ENCODE results near the gene ADAM8.
"Not testable (repeated sequence)": the region's sequence is repeated elsewhere in the genome, so short reads cannot be mapped to it uniquely, and the experiment has no call there.

Gene ADAM8

DNA sequence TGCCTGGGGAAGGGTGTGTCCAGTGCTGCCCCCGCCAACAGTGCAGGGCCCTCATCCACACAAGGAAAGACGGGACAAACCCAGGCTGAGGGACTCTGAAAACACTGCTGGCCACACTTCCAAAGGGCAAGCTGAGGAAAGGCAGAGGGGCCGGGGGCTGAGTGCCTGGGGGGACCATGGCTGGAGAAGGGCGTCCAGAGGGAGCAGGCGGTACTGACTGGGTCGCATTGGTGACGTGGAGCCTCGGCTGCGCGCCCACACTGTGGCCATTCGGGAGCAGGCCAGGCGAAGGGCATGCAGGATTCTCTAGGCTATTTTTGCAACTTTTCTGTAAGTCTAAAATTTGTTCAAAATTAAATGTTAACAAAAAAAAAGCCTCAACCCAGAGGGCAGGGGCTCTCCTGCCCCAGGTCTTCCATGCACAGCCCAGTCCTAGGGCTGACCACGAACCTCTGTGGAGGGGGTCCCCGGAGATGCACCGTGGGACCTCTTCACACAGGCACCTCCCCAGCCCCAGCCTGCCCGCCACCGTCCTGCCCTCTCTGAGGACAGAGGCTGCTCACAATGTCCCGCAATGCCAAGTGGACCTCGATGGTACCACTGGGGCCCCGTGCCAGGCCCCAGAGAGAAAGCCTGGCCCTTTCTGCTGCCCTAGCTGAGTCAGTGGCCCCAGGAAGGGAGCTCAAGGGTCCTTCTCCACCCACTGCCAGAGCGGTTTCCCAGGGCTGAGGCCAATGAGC, 10.4 kb downstream of the ADAM8 start:
- DNase-seq: no peak

DNA sequence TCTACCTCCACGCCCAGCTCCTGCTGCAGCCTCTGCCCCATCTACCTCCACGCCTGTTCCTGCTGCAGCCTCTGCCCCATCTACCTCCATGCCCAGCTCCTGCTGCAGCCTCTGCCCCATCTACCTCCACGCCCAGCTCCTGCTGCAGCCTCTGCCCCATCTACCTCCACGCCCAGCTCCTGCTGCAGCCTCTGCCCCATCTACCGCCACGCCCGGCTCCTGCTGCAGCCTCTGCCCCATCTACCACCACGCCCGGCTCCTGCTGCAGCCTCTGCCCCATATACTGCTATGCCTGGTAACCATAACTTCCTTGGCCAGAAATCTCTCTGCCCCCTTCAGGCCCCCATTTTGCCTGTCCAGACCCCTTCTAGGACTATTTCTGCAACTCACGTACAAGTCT, 11.6 kb downstream of the ADAM8 start:
- DNase-seq: not testable (repeated sequence)

DNA sequence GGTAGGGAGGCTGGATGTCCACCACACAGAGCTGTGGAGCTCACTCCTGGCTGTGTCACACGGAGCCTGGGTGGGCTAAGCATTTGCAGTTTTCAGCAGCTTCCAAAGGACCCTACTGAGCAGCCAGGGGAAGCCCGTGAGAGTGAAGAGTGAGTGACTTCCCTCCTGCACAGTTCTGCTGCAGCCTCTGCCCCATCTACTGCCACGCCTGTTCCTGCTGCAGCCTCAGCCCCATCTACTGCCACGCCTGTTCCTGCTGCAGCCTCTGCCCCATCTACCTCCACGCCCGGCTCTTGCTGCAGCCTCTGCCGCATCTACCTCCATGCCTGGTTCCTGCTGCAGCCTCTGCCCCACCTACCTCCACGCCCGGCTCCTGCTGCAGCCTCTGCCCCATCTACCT, 12.2 kb downstream of the ADAM8 start:
- DNase-seq: no peak

DNA sequence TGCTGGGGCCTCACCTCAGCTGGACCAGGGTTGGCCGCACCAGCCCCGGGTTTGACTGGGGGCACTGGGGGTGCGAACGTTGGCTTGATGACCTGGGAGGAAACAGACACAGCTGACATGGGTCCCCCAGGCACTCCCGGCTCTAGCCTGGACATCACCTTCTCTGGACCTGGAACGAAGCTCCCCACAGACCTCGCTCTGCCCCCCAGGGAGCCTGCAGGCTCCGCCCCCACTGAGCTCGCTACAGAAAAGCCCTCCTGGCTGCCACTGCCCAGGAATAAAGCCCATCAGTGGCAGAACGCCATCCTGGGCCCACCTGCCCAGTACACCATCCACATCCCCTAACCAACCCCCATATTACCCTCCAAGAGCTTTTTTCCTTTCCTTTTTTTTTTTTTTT, 13.0 kb downstream of the ADAM8 start:
- no peak for DNase-seq

DNA sequence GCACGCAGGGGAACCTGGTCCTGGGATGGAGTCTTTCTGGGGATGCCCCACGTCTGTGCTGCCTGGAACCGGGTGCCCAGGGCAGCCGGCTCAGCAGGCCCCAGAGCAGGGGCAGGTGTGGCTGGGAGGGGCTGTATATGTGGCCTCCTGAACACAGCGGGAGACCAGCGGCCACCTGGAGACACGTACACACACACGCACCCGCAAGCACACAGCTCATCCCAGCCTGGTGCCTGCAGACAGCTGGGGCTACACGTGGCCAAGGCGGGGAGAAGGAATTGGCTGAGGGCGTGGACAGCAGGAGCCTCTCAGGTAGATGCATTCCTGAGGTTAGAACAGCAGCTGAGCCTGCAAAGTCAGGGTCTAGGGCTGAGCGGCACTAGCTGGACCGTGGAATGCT, 14.0 kb downstream of the ADAM8 start:
- DNase-seq: no peak

DNA sequence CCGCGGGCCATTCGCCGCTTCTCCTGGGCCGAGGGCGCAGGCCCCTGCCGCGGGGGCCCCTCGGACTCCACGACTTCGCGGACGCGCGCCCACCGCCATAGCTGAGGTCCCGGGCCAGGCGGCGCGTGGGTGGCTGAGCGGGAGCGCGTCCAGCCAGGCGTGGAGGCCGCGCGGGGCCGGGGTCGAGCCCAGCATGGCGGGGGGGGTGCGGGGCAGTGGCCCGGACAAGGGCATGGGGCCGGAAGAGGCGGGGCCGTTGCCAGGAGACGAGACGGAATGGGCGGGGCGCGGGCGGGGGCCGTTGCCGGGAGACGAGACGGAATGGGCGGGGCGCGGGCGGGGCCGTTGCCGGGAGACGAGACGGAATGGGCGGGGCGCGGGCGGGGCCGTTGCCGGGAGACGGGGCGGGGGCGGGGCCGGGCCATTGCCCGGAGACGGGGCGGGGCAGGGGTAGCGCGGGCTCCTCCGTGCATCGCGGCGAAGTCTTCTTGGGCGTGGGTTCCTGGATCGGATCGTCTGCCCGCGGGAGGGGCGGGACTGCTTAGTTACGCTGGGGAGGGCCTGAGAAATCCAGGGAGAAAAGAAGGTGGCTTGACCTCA, 14.8 kb downstream of the ADAM8 start:
- DNase-seq: peak; percentile 81

DNA sequence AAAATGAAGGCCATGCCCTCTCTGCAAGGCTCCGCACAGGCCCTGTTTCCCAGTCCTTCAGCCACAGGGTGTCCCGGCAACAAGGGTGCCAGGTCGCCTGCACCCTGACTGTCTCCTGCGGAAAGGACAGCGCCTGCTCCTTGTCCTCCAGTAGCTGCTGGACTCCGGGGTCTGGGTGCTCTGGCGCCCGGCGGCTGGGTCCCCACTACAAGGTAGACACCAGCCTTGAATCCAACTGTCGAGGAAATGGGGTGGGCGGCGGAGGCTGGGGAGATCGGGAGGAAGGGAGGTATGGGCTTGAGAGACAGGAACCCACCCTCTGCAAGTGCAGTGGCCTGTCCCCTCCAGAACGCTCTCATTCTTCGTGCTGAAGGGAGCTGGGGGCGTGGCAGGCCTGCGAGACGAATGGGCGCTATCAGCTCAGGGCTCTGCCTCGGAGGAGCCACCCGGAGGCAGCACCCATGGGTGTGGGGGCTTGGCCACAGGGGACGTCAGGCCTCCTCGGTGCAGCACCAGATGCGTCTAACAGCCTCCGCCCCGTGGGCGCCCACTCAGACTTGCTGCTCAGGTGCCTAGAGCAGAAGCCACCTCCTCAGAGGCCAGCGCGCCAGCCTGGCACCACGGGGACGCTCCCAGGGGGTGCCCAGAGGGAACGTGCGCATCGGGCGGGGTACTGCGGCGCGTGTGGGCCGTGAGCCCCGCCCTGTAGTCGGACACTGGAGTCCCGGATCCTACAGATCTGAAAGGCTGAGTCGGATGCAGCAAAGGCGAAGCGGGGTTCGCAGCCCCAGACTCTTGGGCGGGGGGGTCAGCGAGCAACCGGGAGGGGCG, 15.6 kb downstream of the ADAM8 start:
- DNase-seq: peak; percentile 63

DNA sequence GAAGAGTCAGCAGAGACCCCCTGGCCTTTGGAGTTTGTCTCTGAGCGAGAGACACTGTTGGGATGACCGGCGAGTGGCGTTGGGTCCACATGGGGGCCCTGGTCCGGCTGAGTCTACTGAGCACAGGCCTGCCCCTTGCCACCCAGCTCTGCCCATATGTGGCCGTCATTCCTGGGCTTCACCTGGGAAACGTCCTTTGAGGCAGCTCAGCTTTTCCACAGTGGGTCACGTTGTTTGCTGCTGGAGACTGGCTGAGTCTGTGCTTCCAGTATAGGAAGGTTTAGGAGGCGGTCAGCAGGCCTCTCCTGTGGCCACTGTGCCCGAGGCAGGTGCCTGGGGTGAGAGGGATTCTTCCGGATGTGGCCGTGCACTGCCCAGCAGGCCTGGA, 17.1 kb downstream of the ADAM8 start:
- no peak for DNase-seq

DNA sequence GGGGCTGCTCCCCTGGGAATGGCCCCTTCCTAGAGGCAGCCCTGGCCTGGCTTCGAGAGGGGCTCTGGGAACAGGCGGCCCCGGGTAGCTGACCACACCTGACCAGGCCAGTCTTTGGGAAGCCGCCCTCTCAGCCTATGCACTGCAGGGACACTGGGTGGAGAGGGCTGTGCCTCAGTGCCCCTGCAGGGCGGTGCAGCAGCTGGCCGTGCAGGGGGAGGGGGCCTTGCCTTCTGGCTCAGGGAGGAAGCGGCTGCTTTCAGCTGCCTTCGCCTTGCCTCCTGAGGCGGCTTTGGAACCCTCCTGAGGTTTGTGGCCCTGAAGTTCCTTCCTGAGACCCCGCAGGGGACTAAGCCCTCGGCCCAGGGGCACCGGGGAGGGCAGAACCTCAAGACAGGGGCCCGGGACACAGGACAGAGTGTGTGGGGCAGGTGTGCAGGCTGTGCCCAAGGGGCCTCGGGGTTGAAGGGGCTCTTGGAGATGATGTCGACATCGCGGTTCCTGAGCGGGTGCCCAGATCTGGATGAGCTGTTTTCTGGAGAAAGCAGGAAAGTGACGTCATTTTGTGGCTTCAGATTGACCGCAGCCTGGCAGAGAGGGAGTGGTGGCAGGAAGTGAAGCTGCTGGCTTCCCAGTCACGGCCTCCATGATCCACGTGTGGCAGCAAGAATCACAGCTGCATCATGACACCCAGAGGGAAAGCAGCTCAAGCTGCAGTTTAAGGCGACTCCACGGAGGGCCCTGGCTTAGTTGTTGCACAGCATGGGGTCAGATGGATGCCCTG, 17.7 kb downstream of the ADAM8 start:
- peak; percentile 92 for DNase-seq

DNA sequence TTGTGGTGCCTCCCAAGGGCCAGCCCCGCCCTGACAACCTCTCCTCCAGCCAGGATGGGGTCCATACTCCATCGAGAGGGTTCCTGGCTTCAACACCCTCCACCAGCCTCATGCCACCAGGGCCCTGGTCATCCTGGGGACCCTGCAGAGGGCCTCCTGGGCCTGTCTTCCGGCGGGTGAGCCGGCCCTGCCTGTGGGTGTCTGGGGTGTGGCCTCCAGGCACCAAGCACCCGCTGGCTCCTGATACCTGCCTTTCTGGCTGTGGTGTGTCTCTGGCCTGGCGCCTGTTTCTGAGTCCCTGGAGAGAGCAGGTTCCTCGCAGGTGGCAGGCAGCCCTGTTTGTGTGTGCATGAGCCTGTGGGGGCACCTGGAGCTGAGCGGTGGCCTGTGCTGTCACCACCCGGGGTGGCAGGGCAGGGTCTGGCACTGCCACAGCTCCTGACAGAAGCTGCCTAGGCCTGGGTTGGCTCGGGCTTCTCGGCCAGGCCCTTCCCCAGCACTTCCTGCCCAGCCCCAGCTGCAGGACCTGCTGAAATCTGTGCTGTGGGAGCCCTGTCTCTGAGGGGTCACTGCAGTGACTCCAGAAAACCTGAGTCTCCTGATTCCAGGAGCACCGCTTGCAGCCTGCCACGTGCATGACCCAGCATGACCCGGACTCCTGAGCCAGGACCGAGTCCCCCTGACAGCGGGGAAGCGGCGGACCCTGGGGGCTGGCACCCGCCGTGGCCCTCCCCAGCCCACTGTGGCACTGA, 18.4 kb downstream of the ADAM8 start:
- no peak for DNase-seq

DNA sequence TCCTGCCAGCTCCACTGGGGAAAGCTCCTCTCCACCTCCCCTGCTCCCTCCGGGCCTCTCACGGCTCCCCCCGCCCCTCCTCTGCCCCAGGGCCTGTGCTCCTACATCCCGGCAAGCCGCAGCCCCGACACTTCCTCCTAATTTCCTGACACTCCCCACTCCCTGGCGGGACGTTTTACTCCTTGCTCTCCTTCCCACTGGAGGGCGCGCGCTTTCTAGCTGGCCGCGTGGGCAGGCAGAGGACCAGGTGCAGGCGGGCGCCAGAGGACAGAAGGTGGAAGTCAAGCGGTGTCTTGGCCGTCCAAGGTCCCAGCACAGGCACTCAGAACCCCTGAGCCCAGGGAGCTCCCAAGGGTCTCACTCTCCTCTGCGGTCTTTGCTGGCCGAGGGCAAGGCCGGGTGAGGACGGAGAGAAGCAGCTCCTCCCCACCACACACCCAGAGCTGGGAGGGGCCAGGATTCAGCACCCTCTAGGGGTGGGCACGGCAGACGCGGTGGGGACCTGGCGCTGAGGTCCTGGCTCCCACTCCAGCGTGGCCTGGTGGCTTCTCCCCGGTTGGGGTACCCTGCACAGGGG, 19.1 kb downstream of the ADAM8 start:
- DNase-seq: peak; percentile 53

DNA sequence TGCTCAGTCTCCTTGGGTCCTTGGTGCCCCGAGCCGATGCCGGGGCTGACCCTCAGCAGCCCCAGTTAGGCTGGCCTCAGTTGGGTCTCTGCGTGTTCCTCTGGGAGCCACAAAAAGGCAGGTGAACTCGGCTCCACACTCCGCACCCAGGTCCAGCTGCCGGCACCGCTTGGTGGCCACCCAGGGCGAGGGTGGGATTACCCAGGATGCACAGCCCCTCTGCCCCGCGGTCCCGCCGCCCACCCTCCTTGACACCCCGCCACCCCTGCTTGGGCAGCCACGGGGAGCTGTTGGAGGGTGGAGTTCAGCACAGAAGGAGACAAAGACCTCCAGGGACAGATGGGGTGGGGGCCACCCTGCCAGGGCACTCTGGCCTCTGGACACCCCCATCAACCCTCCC, 21.3 kb downstream of the ADAM8 start:
- DNase-seq: no peak

DNA sequence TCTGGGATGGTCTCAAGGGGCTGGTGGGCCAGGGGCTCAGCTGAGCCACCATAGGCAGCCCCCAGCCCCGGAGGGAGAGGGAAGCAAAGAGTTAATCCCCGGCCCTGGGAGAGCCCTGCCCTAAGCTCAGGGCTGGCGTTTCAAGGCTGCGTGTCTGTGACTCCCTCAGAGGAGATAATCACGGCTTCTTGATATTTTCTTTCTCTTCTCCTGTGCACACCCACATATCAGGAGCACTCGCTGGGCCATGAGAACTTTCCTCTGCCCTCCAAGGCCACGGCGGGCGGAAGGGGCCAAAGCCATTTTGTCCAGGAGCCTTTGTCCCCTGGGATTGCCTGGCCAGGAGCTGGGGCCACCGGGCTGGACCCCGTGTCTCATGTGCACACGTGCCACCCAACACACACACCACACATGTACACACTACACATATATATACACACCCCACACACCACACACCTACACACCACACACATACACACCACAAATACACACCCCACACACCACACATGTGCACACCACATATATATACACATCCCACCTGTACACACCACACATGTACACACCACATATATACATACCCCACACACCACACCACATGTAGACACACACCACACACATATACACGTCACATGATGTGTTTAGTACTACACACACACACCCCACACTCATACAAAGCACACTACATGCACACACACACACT, 22.1 kb downstream of the ADAM8 start:
- no peak for DNase-seq

DNA sequence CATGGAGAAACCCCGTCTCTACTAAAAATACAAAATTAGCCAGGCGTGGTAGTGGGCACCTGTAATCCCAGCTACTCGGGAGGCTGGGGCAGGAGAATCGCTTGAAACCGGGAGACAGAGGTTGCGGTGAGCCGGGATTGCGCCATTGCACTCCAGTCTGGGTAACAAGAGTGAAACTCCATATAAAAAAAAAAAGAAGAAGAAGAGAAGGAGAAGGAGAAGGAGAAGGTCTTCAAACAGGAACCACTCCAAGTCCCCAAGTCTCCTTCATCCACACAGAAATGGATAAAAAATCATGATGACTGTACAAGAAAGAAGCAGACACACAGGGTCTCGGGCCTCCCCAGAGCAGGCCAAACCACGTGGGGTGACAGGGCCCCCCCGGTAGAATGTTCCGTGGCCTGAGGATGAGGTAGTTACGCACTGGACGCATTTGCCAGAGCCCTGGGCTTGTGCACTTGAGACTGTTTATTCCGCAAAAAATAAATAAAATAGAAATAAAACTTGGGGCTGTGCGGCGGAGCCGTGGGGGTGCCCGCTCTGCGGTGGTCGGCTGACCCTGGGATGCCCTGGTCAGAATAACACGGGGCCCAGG, 23.2 kb downstream of the ADAM8 start:
- DNase-seq: no peak

DNA sequence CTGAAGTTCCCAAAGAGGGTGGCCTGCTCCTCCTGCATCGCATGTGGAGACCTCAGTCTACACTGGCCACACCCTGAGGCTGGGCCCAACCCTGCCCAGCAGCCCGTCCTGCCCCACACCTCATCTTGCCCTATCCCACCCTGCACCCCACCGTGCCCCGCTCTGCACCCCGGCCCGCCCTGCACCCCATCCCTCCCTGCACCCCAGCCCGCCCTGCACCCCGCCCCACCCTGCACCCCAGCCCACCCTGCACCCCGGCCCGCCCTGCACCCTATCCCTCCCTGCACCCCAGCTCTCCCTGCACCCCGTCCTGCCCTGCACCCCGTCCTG, 24.5 kb downstream of the ADAM8 start:
- DNase-seq: no peak

DNA sequence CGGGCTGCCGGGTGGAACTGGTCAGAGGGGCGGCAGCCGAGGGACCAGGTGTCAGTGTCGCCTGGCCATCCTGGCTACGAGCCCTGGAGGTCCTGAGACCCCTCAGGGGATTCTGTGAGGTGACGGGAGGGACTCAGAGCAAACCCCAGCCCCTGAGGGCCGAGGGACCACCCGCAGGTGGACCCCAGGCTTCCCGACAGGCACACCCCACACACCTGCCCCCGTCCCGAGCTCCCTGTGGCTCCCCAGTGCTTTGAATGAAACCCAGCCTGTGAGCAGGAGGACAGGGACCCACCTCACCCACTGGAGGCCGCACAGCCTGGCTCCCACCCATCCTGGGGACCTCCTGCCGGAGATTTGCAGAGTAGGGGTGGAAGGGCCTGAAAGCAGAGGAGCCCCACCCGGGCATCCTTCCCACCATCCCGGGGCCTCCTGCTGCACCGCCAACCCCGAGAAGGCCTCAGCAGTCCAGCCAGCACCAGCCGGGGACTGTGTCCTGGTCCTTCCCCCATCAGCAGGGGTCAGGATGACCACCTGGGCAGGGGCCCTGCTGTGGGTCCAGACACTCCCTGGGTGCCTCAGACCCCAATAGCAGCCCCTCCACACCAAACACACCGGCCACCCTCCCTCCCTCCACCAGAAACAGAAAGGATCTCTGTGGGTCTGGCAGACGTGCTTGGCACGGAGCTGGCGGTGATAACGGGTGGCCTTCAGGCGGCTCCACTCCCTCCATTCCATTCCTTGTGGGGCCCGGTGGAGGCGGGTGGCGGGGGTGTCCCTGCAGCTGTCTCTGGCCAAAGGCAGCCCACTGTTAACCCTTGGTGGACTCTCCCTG, 25.1 kb downstream of the ADAM8 start:
- no peak for DNase-seq

DNA sequence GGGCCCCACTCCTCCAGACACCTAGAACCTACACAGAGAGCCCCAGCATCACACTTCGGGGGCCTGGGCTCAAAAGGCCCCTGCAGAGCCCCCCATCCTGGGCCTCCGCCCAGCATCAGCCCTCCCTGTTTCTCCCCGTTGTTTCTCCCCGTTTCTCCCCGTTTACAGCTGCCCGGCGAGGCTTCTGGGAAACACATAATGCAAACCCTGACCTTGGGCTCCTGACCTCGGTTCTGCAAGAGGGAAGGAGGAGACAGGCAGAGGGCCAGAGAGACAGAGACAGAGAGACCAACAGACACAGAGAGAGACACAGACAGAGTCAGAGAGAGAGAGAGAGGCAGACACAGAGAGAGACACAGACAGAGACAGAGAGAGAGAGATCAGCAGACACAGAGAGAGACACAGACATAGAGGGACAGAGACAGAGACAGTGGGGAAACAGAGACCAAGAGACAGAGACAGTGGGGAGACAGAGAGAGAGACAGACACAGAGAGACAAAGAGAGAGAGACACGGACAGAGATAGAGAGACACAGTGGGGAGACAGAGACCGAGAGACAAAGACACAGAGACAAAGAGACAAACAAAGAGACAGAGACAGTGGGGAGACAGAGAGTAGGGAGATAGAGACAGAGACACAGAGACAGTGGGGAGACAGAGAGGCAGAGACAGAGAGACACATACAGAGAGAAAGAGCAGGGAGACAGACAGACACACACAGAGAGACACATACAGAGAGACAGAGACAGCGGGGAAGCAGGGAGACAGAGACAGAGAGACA, 26.5 kb downstream of the ADAM8 start:
- DNase-seq: no peak

DNA sequence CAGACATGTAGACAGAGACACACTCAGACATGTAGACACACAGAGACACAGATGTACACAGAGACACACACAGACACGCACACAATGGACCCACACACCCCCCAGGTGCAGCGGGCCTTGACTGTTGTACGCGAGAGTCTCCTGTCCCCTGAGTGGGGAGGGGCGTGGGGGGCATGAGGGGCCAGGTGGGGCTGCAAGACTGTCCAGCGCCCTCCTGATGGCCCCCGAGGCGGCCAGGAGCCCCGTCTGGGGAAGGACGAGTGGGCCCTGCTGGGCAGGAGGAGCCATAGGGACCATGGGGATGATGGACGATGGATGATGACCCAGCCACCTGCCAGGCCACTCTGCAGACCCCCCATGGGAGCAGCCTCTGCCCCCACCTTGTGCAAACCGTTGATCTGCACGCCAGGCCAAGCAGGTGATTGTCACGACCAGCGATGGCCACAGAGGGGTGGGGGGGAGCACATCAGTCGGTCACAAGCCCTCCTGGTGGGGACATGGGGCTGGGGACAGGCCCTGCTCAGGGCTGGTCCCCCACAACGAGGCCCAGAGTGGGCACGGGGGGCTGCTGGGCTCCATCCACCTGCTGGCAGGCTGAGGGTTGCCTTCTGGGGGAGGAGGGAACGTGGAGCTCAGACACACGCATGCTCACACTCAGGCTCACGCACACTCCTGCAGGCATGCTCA, 27.4 kb downstream of the ADAM8 start:
- DNase-seq: no peak

DNA sequence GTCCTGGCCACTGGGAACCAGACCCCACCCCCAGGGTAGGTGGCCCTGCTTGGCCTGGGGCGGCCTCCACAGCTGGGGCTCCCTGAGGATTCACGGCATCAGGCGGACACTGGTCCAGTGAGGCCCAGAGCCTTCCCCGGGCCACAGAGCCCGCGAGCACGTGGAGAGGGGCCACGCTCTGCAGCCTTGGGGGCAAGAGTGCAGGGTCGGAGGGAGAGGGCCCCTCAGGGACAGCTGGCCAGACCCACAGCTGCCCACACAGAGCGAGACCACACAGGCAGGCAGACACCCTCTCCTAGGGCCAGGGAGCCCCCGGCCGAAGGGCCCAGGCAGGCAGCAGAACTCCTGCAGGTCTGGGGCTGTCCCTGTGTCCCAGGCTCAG, 28.3 kb downstream of the ADAM8 start:
- DNase-seq: no peak

Data from femur (tissue), 1 donor.